ENCODE results near the gene DPP6. TPM values are rescaled to one million over a fixed set of nuclear protein-coding genes. Genes with fewer than 3 reads are reported as not detected.

The DPP6 gene
- total RNA-seq, 4 donors from 2014 or later, result 0.94 to 1.9 TPM; not detected in 2

DNA sequence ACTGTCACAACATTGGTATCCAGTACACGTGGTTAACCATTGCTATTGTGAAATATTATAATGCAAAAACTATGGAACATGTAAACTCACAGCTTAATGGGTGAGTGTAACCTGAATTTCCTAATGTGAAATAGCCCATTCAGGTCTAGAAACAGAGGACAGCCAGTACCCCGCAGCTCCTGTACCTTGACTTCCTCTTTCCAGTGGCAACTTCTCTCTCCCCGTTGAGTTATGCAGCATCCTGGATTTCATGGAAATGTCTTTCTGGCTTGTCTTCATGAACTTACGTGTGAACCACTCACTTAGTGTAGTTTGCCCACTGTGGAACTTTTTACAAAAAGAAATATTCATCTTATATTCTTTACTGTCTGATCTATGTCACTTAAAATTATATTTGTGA, 384.4 kb downstream of the DPP6 start:
- in situ Hi-C loops (cut with MboI; ENCODE audit: low sequenced_read_pairs in 4 of 4), result no loop called here

DNA sequence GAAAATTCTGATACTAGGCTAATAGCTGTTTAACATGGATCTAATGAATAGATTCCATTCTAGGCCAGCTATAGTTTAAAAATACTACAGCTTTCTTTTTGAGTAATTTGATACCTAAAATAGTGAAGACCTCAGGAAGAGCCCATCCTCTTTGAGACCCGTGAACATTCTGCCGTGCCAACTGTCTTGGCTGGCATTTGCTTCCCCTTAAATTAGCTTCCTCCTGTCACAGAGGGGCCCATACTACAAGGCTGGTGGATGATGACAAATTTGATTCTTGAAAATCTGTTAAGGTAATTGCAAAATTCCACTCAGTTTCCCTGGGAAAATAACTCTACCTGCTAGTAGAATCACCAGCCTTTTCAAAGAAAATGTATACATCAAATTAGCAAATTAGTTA, 385.0 kb downstream of the DPP6 start:
- in situ Hi-C loops (cut with MboI; ENCODE audit: low sequenced_read_pairs in 4 of 4), result no loop called here

More for the DNA sequence above, 384.4 kb downstream of the DPP6 start:
- TF ChIP-seq, protein P1, sequence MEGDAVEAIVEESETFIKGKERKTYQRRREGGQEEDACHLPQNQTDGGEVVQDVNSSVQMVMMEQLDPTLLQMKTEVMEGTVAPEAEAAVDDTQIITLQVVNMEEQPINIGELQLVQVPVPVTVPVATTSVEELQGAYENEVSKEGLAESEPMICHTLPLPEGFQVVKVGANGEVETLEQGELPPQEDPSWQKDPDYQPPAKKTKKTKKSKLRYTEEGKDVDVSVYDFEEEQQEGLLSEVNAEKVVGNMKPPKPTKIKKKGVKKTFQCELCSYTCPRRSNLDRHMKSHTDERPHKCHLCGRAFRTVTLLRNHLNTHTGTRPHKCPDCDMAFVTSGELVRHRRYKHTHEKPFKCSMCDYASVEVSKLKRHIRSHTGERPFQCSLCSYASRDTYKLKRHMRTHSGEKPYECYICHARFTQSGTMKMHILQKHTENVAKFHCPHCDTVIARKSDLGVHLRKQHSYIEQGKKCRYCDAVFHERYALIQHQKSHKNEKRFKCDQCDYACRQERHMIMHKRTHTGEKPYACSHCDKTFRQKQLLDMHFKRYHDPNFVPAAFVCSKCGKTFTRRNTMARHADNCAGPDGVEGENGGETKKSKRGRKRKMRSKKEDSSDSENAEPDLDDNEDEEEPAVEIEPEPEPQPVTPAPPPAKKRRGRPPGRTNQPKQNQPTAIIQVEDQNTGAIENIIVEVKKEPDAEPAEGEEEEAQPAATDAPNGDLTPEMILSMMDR (IDR thresholded peaks at IDR 0.05 in 4 of 5, conservative IDR thresholded peaks at IDR 0.05 in 1 of 5), result no peak
- no peak for TF ChIP-seq POLR2A (IDR thresholded peaks at IDR 0.05)
- Histone ChIP-seq H3K4me3 (no peak overlapping the region), H3K4me1 (peaks cover 5 to 41% of the 10 kb centered on the region in 2 donors), H3K9me3 (no peaks in the 10 kb centered on the region), H3K36me3 (no peaks in the 10 kb centered on the region), H3K27ac (peak overlapping the region in 1 of 4 donors; percentile 86), H3K27me3 (no peaks in the 10 kb centered on the region)
- intact Hi-C loops (cut with DNase I; ENCODE audit: low total_unique reads), result no loop called here
- ATAC-seq (no peak), DNase-seq (no peak)

DNA sequence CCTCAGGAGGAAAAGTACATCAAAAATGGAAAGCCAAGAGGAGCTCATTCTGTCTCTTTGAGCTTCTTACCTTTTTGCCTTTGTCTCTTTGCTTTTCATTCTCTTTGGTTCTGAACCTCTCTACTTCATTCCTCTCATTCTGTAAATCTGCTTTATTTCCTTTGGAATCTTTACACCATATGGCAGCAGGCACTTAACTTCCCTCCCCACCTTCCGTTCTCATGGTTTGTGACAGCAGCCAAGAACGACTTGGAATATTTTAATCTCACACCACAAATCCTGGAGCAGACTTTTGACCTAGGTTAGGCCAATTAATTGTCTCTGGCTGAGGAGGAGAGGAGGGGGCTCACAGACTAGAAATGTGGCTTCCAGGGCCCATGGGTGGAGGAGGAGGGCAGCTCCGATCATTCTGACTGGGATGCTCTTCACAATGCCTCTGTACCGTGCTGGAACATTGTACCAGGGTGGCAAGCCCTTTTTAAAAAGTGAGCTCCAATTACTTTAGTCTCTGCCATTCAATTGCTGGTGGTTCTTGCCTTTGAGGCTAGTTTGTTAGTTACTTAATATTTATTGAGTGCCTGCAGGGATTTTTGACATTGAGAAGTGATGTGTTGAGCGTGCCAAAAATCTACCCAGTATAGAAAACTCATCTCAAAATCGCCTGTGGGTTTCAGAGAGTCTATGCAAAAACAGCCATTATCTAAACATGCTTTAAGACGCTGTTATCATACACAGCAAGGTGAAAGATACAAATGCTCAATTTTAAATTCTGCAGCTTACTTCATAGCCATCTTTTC, 386.6 kb downstream of the DPP6 start:
- H3K36me3 ChIP-seq, result no peaks in the 10 kb centered on the region
- H3K9me3 ChIP-seq, result no peaks in the 10 kb centered on the region
- DNase-seq (no peak), ATAC-seq (no peak)
- TF ChIP-seq, protein P1 (IDR thresholded peaks at IDR 0.05 in 4 of 5, conservative IDR thresholded peaks at IDR 0.05 in 1 of 5), result no peak
- TF ChIP-seq POLR2A (IDR thresholded peaks at IDR 0.05), result no peak
- H3K27ac ChIP-seq, result peak overlapping the region; percentile 2 to 89 (median 77)
- in situ Hi-C loops (cut with MboI; ENCODE audit: low sequenced_read_pairs in 4 of 4), result no loop called here
- peaks cover 18 to 48% of the 10 kb centered on the region in 2 donors for H3K4me1 ChIP-seq
- intact Hi-C loops (cut with DNase I; ENCODE audit: low total_unique reads), result no loop called here
- H3K27me3 ChIP-seq, result no peaks in the 10 kb centered on the region
- H3K4me3 ChIP-seq, result no peak overlapping the region

More for the DNA sequence above, 385.0 kb downstream of the DPP6 start:
- Histone ChIP-seq H3K27me3 (no peaks in the 10 kb centered on the region), H3K4me1 (peaks cover 8 to 46% of the 10 kb centered on the region in 2 donors), H3K9me3 (no peaks in the 10 kb centered on the region), H3K27ac (peak overlapping the region in 1 of 4 donors; percentile 86), H3K36me3 (no peaks in the 10 kb centered on the region), H3K4me3 (no peak overlapping the region)
- TF ChIP-seq, protein P1 (IDR thresholded peaks at IDR 0.05 in 4 of 5, conservative IDR thresholded peaks at IDR 0.05 in 1 of 5), result no peak
- TF ChIP-seq POLR2A (IDR thresholded peaks at IDR 0.05), result no peak
- no peak for ATAC-seq
- no peak for DNase-seq
- intact Hi-C loops (cut with DNase I; ENCODE audit: low total_unique reads), result no loop called here

DNA sequence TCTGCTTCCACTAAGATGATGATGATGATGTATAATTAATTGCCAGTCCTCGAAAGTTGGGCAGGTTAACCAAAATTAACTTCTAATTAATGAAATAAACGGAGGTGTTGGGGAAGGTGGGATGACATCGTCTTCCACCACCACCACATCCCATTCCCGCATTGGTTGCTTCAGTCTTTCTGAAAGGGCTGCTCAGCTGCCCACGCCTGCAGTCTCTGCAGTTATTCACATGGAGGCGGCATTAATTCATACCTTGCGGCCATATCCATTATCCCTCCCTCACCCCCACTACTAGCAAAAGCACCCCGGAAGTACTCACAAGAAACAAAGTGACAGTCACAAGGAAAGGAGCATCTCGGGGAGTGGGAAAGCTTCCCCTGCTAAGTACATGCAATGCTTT, 387.9 kb downstream of the DPP6 start:
- H3K4me3 ChIP-seq, result no peak overlapping the region
- H3K27ac ChIP-seq, result peak overlapping the region; percentile 74 to 89 (median 78)
- ATAC-seq (no peak), DNase-seq (no peak)
- H3K36me3 ChIP-seq, result no peaks in the 10 kb centered on the region
- no peaks in the 10 kb centered on the region for H3K9me3 ChIP-seq
- H3K4me1 ChIP-seq, result peaks cover 18 to 39% of the 10 kb centered on the region in 2 donors
- no peaks in the 10 kb centered on the region for H3K27me3 ChIP-seq
- intact Hi-C loops (cut with DNase I; ENCODE audit: low total_unique reads) (loop anchor here (2.0 kb wide), 1 partner anchor 23 kb away; no protein-coding TSS in a partner anchor), in situ Hi-C loops (cut with MboI; ENCODE audit: low sequenced_read_pairs in 4 of 4) (no loop called here)
- no peak for TF ChIP-seq POLR2A (IDR thresholded peaks at IDR 0.05)
- TF ChIP-seq, protein P1 (IDR thresholded peaks at IDR 0.05 in 4 of 5, conservative IDR thresholded peaks at IDR 0.05 in 1 of 5), result no peak
